GM12872 (cell line): ENCODE results near the gene PRKAR1B.

ENCODE experiments used
- TF ChIP-seq, protein P1 (sequence below): IDR thresholded peaks from 3 replicates; pipeline ENCODE4 v1.5.1; 2011; ENCODE audit warnings: low read depth, mild to moderate bottlenecking, low read length, moderate library complexity; ENCODE audit not compliant: insufficient read depth

Gene PRKAR1B

DNA sequence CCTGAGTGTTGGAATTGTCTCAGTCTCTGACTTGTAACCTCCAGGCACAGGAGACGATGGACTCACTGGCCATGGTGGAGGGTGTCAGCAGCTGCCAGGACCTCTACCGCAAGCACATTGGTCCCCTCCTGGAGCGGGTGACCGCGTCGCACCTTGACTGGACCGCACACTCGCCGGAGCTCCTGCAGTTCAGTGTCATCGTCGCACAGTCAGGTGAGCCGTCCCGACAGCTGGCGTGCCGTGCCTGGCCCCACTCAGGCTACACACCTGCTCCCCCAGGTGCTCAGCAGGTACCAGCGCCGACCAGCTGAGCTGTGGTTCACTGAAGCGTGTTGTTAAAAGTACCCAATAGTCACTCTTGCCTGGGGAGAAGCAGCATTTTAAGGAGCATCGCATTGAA is 36.7 kb upstream of the PRKAR1B start:
- TF ChIP-seq, protein P1, sequence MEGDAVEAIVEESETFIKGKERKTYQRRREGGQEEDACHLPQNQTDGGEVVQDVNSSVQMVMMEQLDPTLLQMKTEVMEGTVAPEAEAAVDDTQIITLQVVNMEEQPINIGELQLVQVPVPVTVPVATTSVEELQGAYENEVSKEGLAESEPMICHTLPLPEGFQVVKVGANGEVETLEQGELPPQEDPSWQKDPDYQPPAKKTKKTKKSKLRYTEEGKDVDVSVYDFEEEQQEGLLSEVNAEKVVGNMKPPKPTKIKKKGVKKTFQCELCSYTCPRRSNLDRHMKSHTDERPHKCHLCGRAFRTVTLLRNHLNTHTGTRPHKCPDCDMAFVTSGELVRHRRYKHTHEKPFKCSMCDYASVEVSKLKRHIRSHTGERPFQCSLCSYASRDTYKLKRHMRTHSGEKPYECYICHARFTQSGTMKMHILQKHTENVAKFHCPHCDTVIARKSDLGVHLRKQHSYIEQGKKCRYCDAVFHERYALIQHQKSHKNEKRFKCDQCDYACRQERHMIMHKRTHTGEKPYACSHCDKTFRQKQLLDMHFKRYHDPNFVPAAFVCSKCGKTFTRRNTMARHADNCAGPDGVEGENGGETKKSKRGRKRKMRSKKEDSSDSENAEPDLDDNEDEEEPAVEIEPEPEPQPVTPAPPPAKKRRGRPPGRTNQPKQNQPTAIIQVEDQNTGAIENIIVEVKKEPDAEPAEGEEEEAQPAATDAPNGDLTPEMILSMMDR = no peak

DNA sequence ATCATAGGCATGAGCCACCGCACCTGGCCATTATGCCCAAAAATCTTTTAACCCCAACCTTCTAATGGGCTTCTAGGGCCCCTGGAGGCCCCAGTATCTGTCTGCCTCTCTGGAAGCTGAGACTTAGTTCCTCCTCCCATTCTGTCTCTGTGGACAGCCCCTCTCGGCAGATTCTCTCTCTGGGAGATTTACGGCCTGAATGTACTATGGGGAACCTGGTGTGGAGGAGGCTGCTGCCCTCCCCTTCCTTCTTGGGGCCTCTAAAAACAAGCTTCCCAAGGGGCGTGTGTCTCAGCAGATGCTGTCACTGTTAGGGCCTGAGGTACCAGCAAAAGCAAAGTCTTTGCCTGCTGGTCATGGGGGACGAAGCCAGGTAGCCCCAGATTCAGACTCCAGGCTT is 35.8 kb upstream of the PRKAR1B start:
- TF ChIP-seq, protein P1 = no peak

DNA sequence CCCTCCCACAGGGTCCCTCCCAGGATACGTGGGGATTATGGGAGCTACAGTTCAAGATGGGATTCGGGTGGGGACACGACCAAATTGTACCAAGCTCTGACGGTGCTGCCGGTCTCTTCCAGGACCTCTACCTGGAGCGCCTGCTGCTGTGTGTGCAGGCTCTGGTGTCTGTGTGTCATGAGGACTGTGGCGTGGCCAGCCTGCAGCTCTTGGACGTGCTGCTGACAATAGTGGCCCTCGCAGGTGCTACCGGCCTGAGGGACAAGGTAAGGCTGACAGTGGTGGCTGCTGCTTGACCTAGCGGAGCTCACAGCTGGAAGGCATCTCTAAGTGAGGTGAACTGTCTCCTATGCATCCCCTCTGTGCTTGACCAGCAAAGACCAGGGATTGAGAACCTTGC is 34.5 kb upstream of the PRKAR1B start:
- TF ChIP-seq, protein P1 = no peak

DNA sequence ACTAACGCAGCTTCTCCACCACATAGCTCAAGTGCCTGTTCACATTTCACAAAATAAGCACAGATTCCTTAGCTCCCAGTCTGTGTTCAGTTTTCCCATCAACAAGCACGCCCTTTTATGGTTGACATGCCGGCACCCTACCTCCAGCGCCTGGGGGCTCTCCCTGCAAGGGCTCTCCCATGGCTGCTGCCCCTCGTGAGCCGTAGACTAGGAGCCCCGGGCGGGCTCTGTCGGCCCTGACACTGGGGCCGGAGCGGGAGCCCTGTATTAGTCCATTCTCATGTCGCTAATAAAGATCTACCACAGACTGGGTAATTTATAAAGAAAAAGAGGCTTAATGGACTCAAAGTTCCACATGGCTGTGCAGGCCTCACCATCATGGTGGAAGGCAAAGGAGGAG is 34.0 kb upstream of the PRKAR1B start:
- TF ChIP-seq, protein P1 = no peak

DNA sequence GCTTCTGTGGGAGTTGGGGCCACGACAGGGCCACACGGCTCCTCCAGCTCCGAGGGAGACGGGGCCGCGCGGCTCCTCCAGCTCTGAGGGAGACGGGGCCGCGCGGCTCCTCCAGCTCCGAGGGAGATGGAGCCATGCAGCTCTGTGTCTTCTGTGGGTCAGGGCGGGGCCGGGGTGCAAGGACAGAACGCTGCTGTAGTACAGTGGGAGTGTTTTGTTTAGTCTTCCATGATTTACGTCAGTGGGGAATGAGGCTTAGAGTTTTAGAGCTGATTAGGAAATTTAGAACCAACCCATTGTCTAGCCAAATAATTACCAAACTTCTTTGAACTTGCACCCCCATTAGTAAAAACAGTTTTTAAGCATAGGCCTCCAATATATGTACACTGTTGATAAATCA is 32.9 kb upstream of the PRKAR1B start:
- TF ChIP-seq, protein P1 = no peak

DNA sequence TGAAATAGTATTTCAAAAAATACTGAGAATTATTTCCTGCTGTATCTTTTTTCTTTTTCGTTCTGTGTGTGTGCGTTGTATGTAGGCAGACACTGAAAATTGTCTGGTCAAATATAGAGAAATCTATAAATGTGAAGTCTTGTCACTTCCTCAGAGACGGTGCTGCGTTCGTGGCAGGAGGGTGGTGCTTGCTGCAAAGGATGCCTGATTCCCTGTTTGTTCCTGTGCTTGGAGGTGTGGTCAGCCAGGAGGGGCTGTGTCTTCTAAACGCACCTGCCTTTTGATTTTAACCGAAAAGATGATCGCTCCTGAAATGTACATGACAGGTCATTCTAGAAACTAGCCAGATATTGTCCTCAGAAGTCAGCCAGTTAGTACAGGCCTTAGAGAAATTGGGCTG is 32.5 kb upstream of the PRKAR1B start:
- TF ChIP-seq, protein P1 = no peak

DNA sequence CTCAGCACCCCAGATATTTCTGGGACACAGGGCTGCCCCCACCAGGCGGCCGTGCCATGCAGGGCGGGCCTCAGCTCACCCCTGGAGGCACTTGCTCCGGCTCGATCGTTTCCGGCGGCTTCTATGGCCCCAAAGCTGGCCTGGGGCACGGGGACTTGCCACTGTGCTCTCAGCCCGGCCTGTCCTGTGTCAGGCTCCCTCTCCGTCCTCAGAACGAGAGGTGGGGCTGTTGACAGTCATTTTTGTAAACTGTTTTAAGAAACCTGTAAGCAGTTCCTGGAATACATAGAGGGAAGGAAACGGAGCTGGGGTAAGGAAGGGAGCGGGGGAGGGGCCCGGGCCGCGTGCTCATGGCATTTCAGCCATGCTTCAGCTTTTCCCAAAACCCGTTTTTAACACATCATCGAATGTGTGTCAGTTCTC is 30.7 kb upstream of the PRKAR1B start:
- TF ChIP-seq, protein P1 = no peak
